ENCODE data around the gene ASIC1. TPM values are rescaled to one million over a fixed set of nuclear protein-coding genes. Genes with fewer than 3 reads are reported as not detected.

ASIC1 gene
- total RNA-seq, 2 experiments from 2014 or later: 1.5 to 2.8 TPM

DNA sequence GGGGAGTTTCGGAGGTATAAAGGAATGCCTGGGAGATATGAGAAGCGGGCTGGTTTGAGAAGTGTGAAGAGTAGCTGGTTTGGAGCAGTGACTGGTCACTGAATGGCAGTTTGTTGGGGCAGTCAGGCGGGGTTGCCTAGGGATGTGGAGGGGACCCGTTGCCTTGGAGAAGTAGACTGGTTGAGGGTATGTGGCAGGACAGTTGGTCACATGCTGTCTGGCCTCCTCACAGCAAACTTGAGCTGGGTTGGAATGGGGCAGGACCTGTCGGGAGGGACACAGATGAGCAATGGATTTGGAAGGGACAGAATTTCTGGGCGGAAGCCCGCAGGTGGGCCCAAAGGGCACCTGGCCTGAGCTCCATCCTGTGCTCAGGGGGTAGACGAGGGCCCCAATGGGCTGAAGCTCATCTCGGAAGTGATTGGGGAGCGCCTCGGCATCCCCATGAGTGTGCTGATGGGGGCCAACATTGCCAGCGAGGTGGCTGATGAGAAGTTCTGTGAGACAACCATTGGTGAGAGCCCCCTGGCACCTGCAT lies 48.6 kb downstream of the ASIC1 start:
- H3K27ac ChIP-seq (ENCODE audit: low read depth in 1 of 2, low read length in 2 of 2): no peak overlapping the region
- H3K27me3 Mint-ChIP-seq: no peaks in the 10 kb centered on the region
- no peak for TF ChIP-seq CTCF (IDR thresholded peaks at IDR 0.05)
- H3K36me3 ChIP-seq (ENCODE audit: insufficient read depth, low read length): no peaks in the 10 kb centered on the region
- no peaks in the 10 kb centered on the region for H3K9me3 Mint-ChIP-seq
- DNase-seq (no peak), ATAC-seq (ENCODE audit: poor library complexity) (no peak)
- no peak overlapping the region for H3K4me3 Mint-ChIP-seq
- no peaks in the 10 kb centered on the region for H3K4me1 Mint-ChIP-seq (ENCODE audit: low read depth)
- ChIA-PET CTCF (no interaction called here), POLR2A (interaction anchor here (1.2 kb wide), 1 partner anchor 9 kb away, joined by 3 read pairs; no protein-coding TSS in a partner anchor)
- H3K4me1 ChIP-seq (ENCODE audit: insufficient read depth, low read length): peaks cover 7% of the 10 kb centered on the region
- H3K36me3 Mint-ChIP-seq (ENCODE audit: low read depth): peaks cover 15% of the 10 kb centered on the region
- no peaks in the 10 kb centered on the region for H3K9me3 ChIP-seq (ENCODE audit: control insufficient read depth in 1 of 2, insufficient read depth in 1 of 2, low read length in 2 of 2)
- intact Hi-C loops (cut with DNase I, micrococcal nuclease): no loop called here
- no peaks in the 10 kb centered on the region for H3K27me3 ChIP-seq (ENCODE audit: control insufficient read depth in 1 of 2, insufficient read depth in 2 of 2, low read length in 2 of 2)
- no peak overlapping the region for H3K27ac Mint-ChIP-seq
- no peak overlapping the region for H3K4me3 ChIP-seq (ENCODE audit: low read length)

GRCh38 chr12:50106907-50107306 lies 49.5 kb downstream of the ASIC1 start:
- ChIA-PET CTCF (no interaction called here), POLR2A (interaction anchor here (1.2 kb wide), 1 partner anchor 10 kb away, joined by 3 read pairs; no protein-coding TSS in a partner anchor)
- no peak for TF ChIP-seq CTCF (IDR thresholded peaks at IDR 0.05)
- intact Hi-C loops (cut with DNase I, micrococcal nuclease): no loop called here
- no peak overlapping the region for H3K27ac Mint-ChIP-seq
- no peaks in the 10 kb centered on the region for H3K9me3 Mint-ChIP-seq
- H3K36me3 ChIP-seq (ENCODE audit: insufficient read depth, low read length): no peaks in the 10 kb centered on the region
- H3K27ac ChIP-seq (ENCODE audit: low read depth in 1 of 2, low read length in 2 of 2): no peak overlapping the region
- DNase-seq: no peak
- H3K4me3 Mint-ChIP-seq: no peak overlapping the region
- peaks cover 12% of the 10 kb centered on the region for H3K4me1 ChIP-seq (ENCODE audit: insufficient read depth, low read length)
- peaks cover 9% of the 10 kb centered on the region for H3K36me3 Mint-ChIP-seq (ENCODE audit: low read depth)
- H3K4me3 ChIP-seq (ENCODE audit: low read length): no peak overlapping the region
- H3K4me1 Mint-ChIP-seq (ENCODE audit: low read depth): peaks cover 5% of the 10 kb centered on the region
- ATAC-seq (ENCODE audit: poor library complexity): no peak
- no peaks in the 10 kb centered on the region for H3K27me3 ChIP-seq (ENCODE audit: control insufficient read depth in 1 of 2, insufficient read depth in 2 of 2, low read length in 2 of 2)
- no peaks in the 10 kb centered on the region for H3K27me3 Mint-ChIP-seq
- H3K9me3 ChIP-seq (ENCODE audit: control insufficient read depth in 1 of 2, insufficient read depth in 1 of 2, low read length in 2 of 2): no peaks in the 10 kb centered on the region

- DNase-seq: no peak
- peaks cover 13% of the 10 kb centered on the region for H3K4me1 ChIP-seq (ENCODE audit: insufficient read depth, low read length)
- no peak for TF ChIP-seq CTCF (IDR thresholded peaks at IDR 0.05)
- intact Hi-C loops (cut with DNase I, micrococcal nuclease): no loop called here
- Mint-ChIP-seq H3K9me3 (no peaks in the 10 kb centered on the region), H3K4me1 (ENCODE audit: low read depth) (peaks cover 13% of the 10 kb centered on the region), H3K36me3 (ENCODE audit: low read depth) (peaks cover 13% of the 10 kb centered on the region), H3K27me3 (no peaks in the 10 kb centered on the region), H3K4me3 (no peak overlapping the region), H3K27ac (no peak overlapping the region)
- CTCF ChIA-PET: no interaction called here
- H3K36me3 ChIP-seq (ENCODE audit: insufficient read depth, low read length): no peaks in the 10 kb centered on the region
- no peak overlapping the region for H3K4me3 ChIP-seq (ENCODE audit: low read length)
- no peaks in the 10 kb centered on the region for H3K9me3 ChIP-seq (ENCODE audit: control insufficient read depth in 1 of 2, insufficient read depth in 1 of 2, low read length in 2 of 2)
- POLR2A ChIA-PET: interaction anchor here (0.9 kb wide), 1 partner anchor 23 kb away, joined by 3 read pairs; the partner anchor contains the start of gene SMARCD1
- no peak for ATAC-seq (ENCODE audit: poor library complexity)
- no peak overlapping the region for H3K27ac ChIP-seq (ENCODE audit: low read depth in 1 of 2, low read length in 2 of 2)
- H3K27me3 ChIP-seq (ENCODE audit: control insufficient read depth in 1 of 2, insufficient read depth in 2 of 2, low read length in 2 of 2): no peaks in the 10 kb centered on the region
These were observed 50.2 kb downstream of the ASIC1 start for GRCh38 chr12:50107416-50108268.
